Neural progenitor cell (in vitro differentiated cells): ENCODE data around the gene ALPL. TPM values are rescaled to one million over a fixed set of nuclear protein-coding genes. Genes with fewer than 3 reads are reported as not detected.

ENCODE experiments used
- DNase-seq: peaks from one replicate; pipeline ENCODE4 v3.0.0-alpha.2; 2016; ENCODE audit warnings: low spot score
- H2AFZ ChIP-seq: fragments of 200-600 bp; sonication (generic); replicated peaks from 2 replicates; pipeline ENCODE4 v1.6.1; 2016; ENCODE audit warnings: antibody characterized with exemption
- H3F3A ChIP-seq: fragments of 200-600 bp; sonication (generic); 2 replicates; pipeline ENCODE4 v1.6.1; 2016; ENCODE audit warnings: antibody characterized with exemption, low read depth
- H3K27ac ChIP-seq: fragments of 200-600 bp; sonication (generic); 2 replicates; pipeline ENCODE4 v1.5.1; 2016; ENCODE audit warnings: mild to moderate bottlenecking
- H3K27me3 ChIP-seq: fragments of 200-600 bp; sonication (generic); 2 replicates; pipeline ENCODE4 v1.6.1; 2016; ENCODE audit warnings: mild to moderate bottlenecking, moderate library complexity
- H3K36me3 ChIP-seq: fragments of 200-600 bp; sonication (generic); 2 replicates; pipeline ENCODE4 v1.5.1; 2016
- H3K4me1 ChIP-seq: fragments of 200-600 bp; sonication (generic); 2 replicates; pipeline ENCODE4 v1.6.1; 2016; ENCODE audit warnings: mixed run types
- H3K4me2 ChIP-seq: fragments of 200-600 bp; sonication (generic); 2 replicates; pipeline ENCODE4 v1.6.1; 2016
- H3K4me3 ChIP-seq: fragments of 200-600 bp; sonication (generic); 2 replicates; pipeline ENCODE4 v1.5.1; 2016
- H3K79me2 ChIP-seq: fragments of 200-600 bp; sonication (generic); 2 replicates; pipeline ENCODE4 v1.6.1; 2016; ENCODE audit warnings: low read depth
- H3K9ac ChIP-seq: fragments of 200-600 bp; sonication (generic); 2 replicates; pipeline ENCODE4 v1.6.1; 2016
- H3K9me3 ChIP-seq: fragments of 200-600 bp; sonication (generic); 2 replicates; pipeline ENCODE4 v1.5.1; 2016; ENCODE audit warnings: low read depth
- H4K20me1 ChIP-seq: fragments of 200-600 bp; sonication (generic); 2 replicates; pipeline ENCODE4 v1.6.1; 2016; ENCODE audit warnings: low read depth
- H3K27ac Mint-ChIP-seq: 3 replicates; pipeline ENCODE4 v1.8.0; 2021; ENCODE audit warnings: mixed read lengths
- H3K27me3 Mint-ChIP-seq: 2 replicates; pipeline ENCODE4 v1.8.0; 2022; ENCODE audit warnings: low read depth, mild to moderate bottlenecking, inconsistent platforms, moderate library complexity, mixed read lengths; ENCODE audit not compliant: insufficient read depth
- H3K36me3 Mint-ChIP-seq: 3 replicates; pipeline ENCODE4 v1.8.0; 2021; ENCODE audit warnings: mixed read lengths
- H3K4me1 Mint-ChIP-seq: 3 replicates; pipeline ENCODE4 v1.8.0; 2021; ENCODE audit warnings: mixed read lengths
- H3K4me3 Mint-ChIP-seq: 3 replicates; pipeline ENCODE4 v1.8.0; 2021; ENCODE audit warnings: mild to moderate bottlenecking, moderate library complexity, mixed read lengths
- H3K9me3 Mint-ChIP-seq: 3 replicates; pipeline ENCODE4 v1.8.0; 2020; ENCODE audit warnings: mixed read lengths
- CTCF ChIP-seq: fragments of 200-600 bp; sonication (generic); IDR thresholded peaks from 2 replicates; pipeline ENCODE4 v1.5.1; 2017; ENCODE audit warnings: antibody characterized with exemption, mild to moderate bottlenecking
- EZH2 ChIP-seq: fragments of 200-600 bp; sonication (generic); IDR thresholded peaks from 2 replicates; pipeline ENCODE4 v1.6.1; 2017; ENCODE audit warnings: antibody characterized with exemption, mild to moderate bottlenecking, moderate library complexity
- EZH2phosphoT487 ChIP-seq: fragments of 200-600 bp; sonication (generic); IDR thresholded peaks from 2 replicates; pipeline ENCODE4 v1.6.1; 2017; ENCODE audit warnings: antibody characterized with exemption
- total RNA-seq: library from RNA; depleted of rRNA; stranded (reverse); fragments of >200 nt; gene quantifications from 2 replicates; pipeline ENCODE4 v1.2.3, GENCODE V29; 2015; ENCODE audit warnings: low replicate concordance

ALPL gene
- total RNA-seq, 1 donor from 2014 or later, result 51.3 TPM

- peak overlapping the region; percentile 6 for H3K4me3 Mint-ChIP-seq
- no peak overlapping the region for H3K4me3 ChIP-seq
- peaks cover 6% of the 10 kb centered on the region for H3F3A ChIP-seq
- H3K27me3 ChIP-seq, result no peaks in the 10 kb centered on the region
- H3K36me3 Mint-ChIP-seq, result no peaks in the 10 kb centered on the region
- no peaks in the 10 kb centered on the region for H3K36me3 ChIP-seq
- no peak overlapping the region for H3K4me2 ChIP-seq
- no peaks in the 10 kb centered on the region for H3K4me1 ChIP-seq
- DNase-seq, result no peak
- H3K79me2 ChIP-seq, result no peaks in the 10 kb centered on the region
- H3K27ac Mint-ChIP-seq, result no peak overlapping the region
- H4K20me1 ChIP-seq, result no peaks in the 10 kb centered on the region
- H3K9me3 Mint-ChIP-seq, result no peaks in the 10 kb centered on the region
- no peak overlapping the region for H2AFZ ChIP-seq
- no peaks in the 10 kb centered on the region for H3K27me3 Mint-ChIP-seq
- no peaks in the 10 kb centered on the region for H3K9me3 ChIP-seq
- peaks cover 19% of the 10 kb centered on the region for H3K4me1 Mint-ChIP-seq
- H3K9ac ChIP-seq, result no peak overlapping the region
- TF ChIP-seq EZH2phosphoT487, result no peak
- no peak overlapping the region for H3K27ac ChIP-seq
These were observed 96.9 kb downstream of the ALPL start for GRCh38 chr1:21605964-21606705.

GRCh38 chr1:21607549-21608529 lies 98.6 kb downstream of the ALPL start:
- H3K4me1 Mint-ChIP-seq, result peaks cover 17% of the 10 kb centered on the region
- peak overlapping the region; percentile 65 for H3K4me2 ChIP-seq
- no peak overlapping the region for H3K27ac ChIP-seq

GRCh38 chr1:21608798-21609197 lies 99.6 kb downstream of the ALPL start:
- H3K9me3 ChIP-seq, result no peaks in the 10 kb centered on the region
- Mint-ChIP-seq H3K4me3 (no peak overlapping the region), H3K27ac (peak overlapping the region; percentile 29), H3K36me3 (no peaks in the 10 kb centered on the region), H3K27me3 (no peaks in the 10 kb centered on the region), H3K9me3 (no peaks in the 10 kb centered on the region), H3K4me1 (peaks cover 17% of the 10 kb centered on the region)
- no peak overlapping the region for H3K4me3 ChIP-seq
- no peaks in the 10 kb centered on the region for H3K79me2 ChIP-seq
- DNase-seq, result no peak
- no peak overlapping the region for H3K4me2 ChIP-seq
- H3K9ac ChIP-seq, result no peak overlapping the region
- H2AFZ ChIP-seq, result no peak overlapping the region
- H4K20me1 ChIP-seq, result no peaks in the 10 kb centered on the region
- peaks cover 6% of the 10 kb centered on the region for H3F3A ChIP-seq
- TF ChIP-seq EZH2 (no peak), CTCF (no peak), EZH2phosphoT487 (no peak)
- H3K27ac ChIP-seq, result no peak overlapping the region
- H3K36me3 ChIP-seq, result no peaks in the 10 kb centered on the region
- H3K27me3 ChIP-seq, result no peaks in the 10 kb centered on the region
- H3K4me1 ChIP-seq, result no peaks in the 10 kb centered on the region

More at GRCh38 chr1:21607549-21608529, 98.6 kb downstream of the ALPL start:
- H3K4me3 Mint-ChIP-seq, result peak overlapping the region; percentile 72
- Histone ChIP-seq H3F3A (peaks cover 6% of the 10 kb centered on the region), H3K79me2 (no peaks in the 10 kb centered on the region), H3K36me3 (no peaks in the 10 kb centered on the region), H3K9me3 (no peaks in the 10 kb centered on the region), H2AFZ (peak overlapping the region; percentile 59), H3K4me3 (peak overlapping the region; percentile 22), H3K27me3 (no peaks in the 10 kb centered on the region), H3K4me1 (no peaks in the 10 kb centered on the region), H4K20me1 (no peaks in the 10 kb centered on the region), H3K9ac (no peak overlapping the region)
- TF ChIP-seq CTCF (no peak), EZH2phosphoT487 (no peak)
- H3K9me3 Mint-ChIP-seq, result no peaks in the 10 kb centered on the region
- peak; percentile 99 for DNase-seq
- no peaks in the 10 kb centered on the region for H3K36me3 Mint-ChIP-seq
- no peaks in the 10 kb centered on the region for H3K27me3 Mint-ChIP-seq
- no peak overlapping the region for H3K27ac Mint-ChIP-seq
